Stimulated activated naive CD8-positive, alpha-beta T cell treated with anti-CD3 and anti-CD28 coated beads, Interleukin-15, Interleukin-2, amounts not matched to agents 100 U/mL and 50 U/mL, for 24 hours (primary cell): ENCODE measurements around the gene ABCC4.

Experiments
- ATAC-seq: fragments of 150-1000 bp; cut with Tn5 transposase; one replicate; pipeline ENCODE4 v1.10.0; 2021
- DNase-seq: peaks from one replicate; pipeline ENCODE4 v3.0.0; 2021

ABCC4 gene

DNA sequence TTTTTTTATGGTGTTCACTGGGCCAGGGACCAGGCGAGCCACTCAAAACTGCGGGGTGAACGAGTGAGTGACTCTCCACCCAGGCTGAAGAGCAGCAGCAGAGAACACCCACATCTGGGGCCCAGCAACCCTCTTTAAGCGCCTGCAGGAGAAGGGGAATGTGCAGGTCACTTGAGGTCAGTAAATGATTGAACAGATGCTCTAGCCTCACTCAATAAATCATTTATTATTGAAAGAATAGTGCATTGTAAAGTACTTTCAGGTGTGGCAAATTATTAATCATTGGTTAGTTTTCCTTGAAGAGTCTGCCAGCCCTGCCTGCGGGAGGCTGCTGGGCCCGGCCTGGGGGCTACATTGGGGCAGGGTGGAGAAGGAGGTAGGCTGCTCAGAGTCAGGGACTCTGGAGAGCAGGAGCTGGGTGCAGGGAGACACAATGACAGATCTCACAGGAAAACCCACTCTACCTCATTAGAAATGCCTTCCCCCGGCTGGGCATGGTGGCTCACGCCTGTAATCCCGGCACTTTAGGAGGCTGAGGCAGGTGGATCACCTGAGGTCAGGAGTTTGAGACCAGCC lies 42.5 kb downstream of the ABCC4 start:
- DNase-seq = no peak
- no peak for ATAC-seq

DNA sequence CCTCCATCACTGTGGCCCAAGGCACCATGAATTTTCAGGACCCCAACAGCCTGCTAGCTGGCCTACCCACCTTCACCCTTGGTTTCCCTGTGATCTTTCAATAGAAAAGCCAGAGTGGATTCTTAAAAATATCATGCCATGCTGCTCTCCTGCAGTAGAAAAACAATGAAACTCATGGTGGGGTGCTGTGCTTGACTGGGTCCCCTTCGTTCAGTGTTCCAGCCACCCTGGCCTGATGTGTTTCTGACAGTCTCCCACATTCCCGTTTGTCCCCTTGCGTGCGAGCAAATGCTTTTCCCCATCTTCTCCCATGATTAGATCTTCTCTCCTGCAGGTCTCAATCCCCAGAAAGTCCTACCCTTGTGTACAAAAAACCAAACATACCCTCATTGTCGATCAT lies 43.2 kb downstream of the ABCC4 start:
- no peak for DNase-seq
- no peak for ATAC-seq

- ATAC-seq (no peak), DNase-seq (no peak)
Observed at GRCh38 chr13:95256091-95256490, 45.2 kb downstream of the ABCC4 start.

DNA sequence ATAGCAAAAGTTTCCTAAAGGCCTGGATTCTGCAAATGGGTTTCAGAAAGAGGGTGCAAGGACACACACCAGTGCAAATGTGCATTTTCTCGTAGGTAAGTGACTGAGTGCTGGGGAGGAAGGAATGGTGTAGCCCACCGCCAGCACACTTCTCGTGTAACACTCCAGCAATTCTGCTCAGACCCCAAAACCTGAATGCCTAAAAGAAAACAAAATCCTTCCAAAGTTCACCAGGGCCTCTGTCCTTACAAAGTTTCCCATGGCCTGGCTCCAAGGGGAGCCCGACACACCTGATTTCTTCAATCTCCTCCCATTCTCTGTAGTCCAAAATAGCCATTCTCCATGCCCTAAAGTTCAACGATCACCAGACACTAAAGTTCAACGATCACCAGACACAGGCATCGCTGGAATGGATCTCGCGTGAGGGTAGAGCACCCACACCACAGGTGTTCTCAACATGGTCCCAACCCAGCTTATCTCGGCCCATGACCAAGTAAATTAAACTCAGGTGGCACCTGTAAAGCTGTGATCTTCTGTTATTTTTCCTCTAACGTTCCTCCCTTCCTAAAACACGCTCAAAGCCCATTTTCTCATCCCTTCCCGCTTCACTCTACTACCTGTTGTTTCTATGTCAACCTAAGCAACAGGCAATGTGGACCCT lies 46.0 kb downstream of the ABCC4 start:
- ATAC-seq = no peak
- DNase-seq = no peak

GRCh38 chr13:95254339-95254738 lies 46.9 kb downstream of the ABCC4 start:
- ATAC-seq = no peak

DNA sequence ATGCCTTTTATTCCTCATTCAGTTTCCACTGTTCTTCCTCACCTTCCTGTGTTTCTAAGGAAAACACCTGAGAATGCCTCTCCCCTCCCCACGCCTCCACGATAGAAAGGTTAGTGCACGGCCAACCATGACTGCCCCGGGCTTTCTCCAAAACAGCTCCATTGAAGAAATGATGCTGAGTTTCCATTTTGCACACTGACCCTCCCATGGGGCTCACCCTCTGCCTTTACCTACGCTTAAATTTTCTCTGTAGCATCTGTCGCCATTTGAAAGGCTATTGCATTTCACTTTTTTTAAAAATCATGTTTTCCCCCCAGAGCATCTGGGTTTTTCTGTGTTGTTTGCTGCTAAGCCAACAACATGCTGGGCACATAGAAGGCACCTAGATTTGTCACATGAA lies 48.2 kb downstream of the ABCC4 start:
- DNase-seq = no peak
- ATAC-seq = no peak

More at GRCh38 chr13:95254339-95254738, 46.9 kb downstream of the ABCC4 start:
- no peak for DNase-seq

DNA sequence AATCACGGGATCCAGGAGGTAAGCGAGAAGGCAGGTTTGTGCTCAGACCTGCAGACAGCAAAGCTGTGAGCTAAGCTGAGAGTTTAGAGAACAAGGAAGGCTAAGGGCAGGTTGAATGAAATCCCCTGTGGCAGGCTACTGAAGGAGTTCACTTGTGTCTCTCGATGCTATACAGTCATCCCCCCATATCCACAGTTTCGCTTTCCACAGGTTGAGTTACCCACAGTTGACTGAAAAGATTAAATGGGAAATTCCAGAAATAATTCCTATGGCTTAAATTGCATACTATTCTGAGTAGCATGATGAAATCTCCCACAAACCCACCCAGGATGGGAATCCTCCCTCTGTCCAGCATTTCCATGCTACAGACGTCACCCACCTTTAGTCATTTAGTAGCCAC lies 49.6 kb downstream of the ABCC4 start:
- DNase-seq (no peak), ATAC-seq (no peak)

- ATAC-seq (no peak), DNase-seq (no peak)
Observed at GRCh38 chr13:95250961-95251360, 50.3 kb downstream of the ABCC4 start.

- ATAC-seq = no peak
- DNase-seq = no peak
Observed at GRCh38 chr13:95248953-95249352, 52.3 kb downstream of the ABCC4 start.

DNA sequence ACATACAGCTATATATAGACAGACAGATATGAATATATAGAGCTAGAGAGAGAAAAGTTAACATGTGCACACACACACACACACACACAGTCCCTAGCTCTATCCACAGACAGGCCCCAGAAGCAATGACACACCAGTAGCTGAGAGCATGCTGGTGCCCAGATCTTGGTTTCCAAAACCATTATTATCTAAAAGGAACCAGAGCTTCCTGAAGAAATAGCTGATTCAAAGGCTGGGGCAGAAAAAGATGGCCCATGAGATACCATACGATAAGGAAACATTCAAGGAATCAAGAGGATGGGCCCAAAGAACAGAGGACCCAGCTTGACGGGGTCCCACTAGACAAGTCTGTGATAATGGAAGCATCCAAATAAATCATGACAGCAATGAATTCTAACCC lies 53.4 kb downstream of the ABCC4 start:
- DNase-seq (no peak), ATAC-seq (no peak)

DNA sequence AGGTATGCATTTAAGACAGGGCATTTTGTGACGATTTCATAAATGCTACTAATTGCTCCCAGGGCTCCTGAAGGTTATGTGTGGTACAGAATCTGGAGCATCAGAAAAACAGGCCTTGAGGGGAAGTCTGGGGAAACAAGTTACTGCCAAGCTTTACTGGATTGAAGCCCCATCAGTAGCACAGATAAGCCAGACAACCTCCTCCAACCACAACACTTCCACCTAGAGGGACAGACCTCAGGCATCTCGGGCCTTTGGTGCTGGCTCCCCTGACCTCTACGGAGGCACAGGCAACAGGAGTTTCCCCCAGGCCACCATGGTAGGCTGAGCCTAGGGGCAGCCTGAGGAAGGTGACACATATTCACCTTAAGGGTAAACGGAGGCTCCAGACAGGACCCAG lies 54.1 kb downstream of the ABCC4 start:
- DNase-seq = no peak
- no peak for ATAC-seq

GRCh38 chr13:95246292-95247082 lies 54.8 kb downstream of the ABCC4 start:
- no peak for ATAC-seq
- no peak for DNase-seq

- ATAC-seq = no peak
Observed at GRCh38 chr13:95245071-95245470, 56.2 kb downstream of the ABCC4 start.

DNA sequence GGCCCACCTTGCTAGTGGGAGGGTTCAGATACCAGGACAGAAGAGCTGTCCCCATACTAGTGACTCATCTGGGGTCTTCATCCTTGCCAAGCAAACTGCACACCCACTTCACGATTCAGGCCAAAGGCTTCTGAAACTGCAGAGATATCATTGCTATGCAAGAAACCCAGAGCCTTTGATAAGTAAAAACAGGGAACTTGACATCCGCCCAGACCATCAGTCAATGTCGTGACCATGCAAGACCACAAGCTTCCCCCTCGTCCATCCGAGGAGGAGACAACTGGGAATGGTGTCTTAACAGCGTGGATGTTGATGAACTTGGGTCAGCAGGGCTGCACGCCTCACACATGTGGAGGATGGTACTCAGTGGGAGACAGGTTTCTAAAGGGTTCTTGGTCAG lies 58.0 kb downstream of the ABCC4 start:
- ATAC-seq (no peak), DNase-seq (no peak)

More at GRCh38 chr13:95245071-95245470, 56.2 kb downstream of the ABCC4 start:
- no peak for DNase-seq

DNA sequence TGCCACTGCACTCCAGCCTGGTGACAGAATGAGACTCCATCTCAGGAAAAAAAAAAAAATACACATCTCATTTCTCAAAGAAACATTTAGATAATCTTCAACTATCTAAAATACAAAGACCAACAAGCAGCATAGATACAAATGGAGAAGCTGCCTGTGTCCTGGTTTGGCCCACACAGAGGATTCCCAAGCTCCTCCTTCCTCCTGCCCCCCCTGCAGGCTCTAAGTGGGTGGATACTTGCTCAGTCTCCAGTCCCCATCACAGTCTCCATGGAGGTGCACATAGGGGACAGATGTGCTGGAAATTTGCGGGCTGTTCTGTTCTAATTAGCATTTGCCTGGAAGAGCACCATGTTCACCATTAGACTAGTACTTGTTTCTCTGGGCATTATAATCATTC lies 59.9 kb downstream of the ABCC4 start:
- DNase-seq (no peak), ATAC-seq (no peak)

DNA sequence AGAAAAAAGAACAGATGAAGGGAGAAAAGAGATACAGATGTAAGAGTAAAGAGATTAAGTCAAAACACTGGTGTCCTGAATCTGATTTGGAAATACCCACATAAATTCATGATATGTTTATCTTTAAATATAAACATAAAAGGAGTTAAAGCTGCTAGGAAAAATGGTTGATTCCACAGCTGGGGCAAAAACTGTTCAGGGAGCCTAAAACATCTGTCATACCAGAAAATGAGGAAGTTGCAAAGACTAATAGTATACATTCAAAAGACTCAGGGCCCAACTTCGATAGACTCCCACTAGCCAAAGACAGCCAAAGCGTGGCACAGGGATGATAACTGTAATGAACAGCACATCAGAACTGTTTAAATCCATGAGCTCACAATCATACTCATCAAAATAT lies 62.0 kb downstream of the ABCC4 start:
- no peak for DNase-seq
- ATAC-seq = no peak

- no peak for ATAC-seq
Observed at GRCh38 chr13:95237310-95237870, 63.9 kb downstream of the ABCC4 start.

DNA sequence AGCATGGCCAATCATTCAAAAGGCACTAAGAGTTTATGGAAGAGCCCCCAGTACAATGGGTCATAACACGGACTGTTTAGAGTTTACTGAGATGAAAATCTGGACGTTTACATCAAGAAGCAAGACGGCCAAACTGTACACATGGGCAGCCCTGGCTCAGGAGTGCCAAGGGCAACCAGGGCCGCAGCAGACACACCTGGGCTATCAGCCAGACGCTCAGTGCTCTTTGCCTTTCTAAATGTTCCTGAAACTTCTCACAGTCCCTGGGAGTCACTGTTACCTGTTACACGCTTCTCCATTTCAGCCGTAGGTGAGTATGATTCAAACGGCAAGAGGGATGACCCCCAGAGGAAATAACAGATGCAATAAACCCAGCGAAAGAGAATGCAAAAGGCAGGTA lies 64.5 kb downstream of the ABCC4 start:
- DNase-seq = no peak
- ATAC-seq = no peak

More at GRCh38 chr13:95237310-95237870, 63.9 kb downstream of the ABCC4 start:
- no peak for DNase-seq

- ATAC-seq (no peak), DNase-seq (no peak)
Observed at GRCh38 chr13:95235974-95236373, 65.3 kb downstream of the ABCC4 start.

DNA sequence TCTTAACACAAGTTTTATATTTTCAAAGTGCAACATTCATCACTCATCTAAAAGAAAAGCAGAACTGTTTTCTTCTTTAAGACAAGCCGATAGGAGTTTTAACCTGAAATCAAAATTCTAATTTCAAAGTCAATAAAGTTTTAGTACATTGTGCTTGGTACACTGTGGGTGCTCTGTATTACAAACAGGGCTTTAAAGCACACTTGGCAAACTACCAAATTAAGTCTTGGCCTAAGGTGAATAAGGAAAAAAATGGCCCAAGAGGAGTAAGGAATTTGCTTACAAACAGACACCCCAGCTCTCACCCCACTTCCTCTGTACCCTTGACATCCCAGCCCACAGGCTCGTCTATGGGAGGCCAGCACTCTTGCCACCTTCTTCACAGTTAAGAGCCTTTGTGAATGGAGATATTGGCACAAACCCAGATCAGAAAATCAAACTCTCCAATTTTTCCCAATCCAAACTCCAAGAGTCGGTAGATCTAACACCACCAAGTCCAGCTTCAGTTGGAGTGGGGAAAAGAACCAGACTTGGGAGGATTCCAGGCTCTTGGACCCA lies 66.0 kb downstream of the ABCC4 start:
- ATAC-seq (no peak), DNase-seq (no peak)

DNA sequence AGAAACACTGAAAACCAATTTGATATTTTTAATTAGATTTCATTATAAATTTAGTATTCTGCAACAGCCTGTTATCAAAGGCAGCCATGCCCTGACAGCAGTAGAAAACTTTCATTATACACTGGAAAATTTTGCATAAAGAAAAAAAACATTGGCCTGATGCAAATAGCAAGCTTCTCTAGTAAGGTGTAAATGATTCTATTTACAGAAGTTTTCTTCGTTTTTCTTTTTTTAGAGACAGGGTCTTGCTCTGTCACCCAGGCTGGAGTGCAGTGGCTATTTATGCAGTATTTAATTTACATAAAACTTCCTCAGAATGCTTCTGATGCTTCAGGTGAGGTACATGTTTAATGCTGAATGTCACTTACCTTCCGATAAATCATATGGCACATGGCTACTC lies 67.0 kb downstream of the ABCC4 start:
- DNase-seq (no peak), ATAC-seq (no peak)

DNA sequence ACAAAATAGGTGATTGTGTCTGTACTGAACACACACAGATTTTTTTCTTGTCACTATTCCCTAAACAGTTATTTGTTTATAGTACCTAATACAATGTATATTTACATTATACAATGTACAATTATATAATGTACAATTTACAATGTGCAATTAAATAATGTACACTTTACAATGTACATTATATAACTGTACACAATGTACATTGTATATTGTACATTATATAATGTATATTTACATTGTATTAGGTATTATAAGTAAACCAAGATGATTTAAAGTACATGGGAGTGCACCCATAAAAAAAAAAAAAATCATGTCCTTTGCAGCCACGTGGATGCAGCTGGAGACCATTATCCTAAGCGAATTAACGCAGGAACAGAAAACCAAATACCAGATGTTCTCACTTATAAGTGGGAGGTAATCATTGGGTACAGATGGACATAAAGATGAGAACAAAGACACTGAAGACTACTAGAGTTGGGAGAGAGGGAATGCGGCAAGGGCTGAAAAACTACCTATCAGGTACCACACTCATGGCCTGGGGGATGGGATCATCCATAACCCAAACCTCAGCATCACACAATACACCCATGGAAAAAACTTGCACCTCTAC lies 68.1 kb downstream of the ABCC4 start:
- DNase-seq (no peak), ATAC-seq (no peak)
